ENCODE measurements around the gene GMIP. TPM values are rescaled to one million over a fixed set of nuclear protein-coding genes. Genes with fewer than 3 reads are reported as not detected.

Gene GMIP
- total and polyA plus RNA-seq, 2 of the 13 experiments (the other 11 are each of a cell fraction or from before 2014, with no cell fraction given) = 1.5 to 1.8 TPM

DNA sequence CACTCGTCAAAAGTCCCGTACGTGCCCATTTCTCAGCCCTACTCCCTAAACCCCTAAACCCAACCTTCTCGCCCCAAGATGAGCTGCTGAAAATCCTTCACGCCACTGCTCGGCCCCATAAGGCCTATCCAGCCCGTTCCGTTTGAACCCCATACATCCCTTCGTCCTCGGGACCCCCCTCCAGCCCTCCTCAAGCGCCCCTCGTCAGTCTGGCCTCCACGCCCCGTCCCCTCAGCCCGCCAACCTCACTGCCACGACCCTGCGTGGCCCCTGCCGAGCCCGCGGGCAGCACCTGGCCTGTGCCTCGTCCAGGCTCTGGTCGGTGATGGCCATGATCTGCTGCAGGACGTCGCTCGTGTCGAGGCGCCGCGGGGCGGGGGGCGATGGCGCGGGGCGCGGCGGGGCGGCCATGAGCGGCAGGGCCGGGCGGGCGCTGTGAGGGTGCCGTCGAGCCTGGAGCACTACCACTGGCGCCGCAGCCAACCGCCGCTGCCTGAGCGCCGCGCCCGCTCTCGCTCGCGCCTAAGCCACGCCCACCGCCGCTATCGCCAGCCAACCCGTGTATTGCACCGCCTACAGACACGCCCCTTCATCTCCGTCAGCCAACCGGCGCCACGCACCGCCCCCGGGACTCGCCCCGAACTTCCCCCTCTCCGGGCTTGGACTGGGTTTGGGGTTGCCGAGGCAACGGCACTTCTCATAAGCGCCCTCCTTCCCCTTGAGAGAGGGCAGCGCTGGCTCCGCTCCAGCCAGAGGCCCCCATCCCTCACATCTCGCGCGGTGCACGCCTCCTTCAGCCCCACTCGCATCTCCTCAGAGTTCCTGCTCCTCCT, 25.0 kb downstream of the GMIP start, which contains the start of gene PBX4:
Gene PBX4 (minus strand): TSS at position 469 of the 833 bp plus-strand sequence. CDS start 58 bp downstream, at position 411.
- H2AFZ ChIP-seq (ENCODE audit: low read length) = no peak within 1 kb of the TSS

More for the DNA sequence above, 25.0 kb downstream of the GMIP start, which contains the start of gene PBX4:
- Histone ChIP-seq H3K4me3 (replicated peaks in 1 of 3; ENCODE audit: insufficient read depth in 1 of 3, low read depth in 2 of 3, low read length in 3 of 3) (no peak within 1 kb of the TSS), H3K4me1 (ENCODE audit: insufficient read depth, low read length) (peaks cover 24% of the 10 kb centered on the region), H3K9me3 (ENCODE audit: low read length) (no peaks in the 10 kb centered on the region), H3K9ac (ENCODE audit: insufficient read depth, low read depth, low read length) (no peak within 1 kb of the TSS), H3K79me2 (ENCODE audit: insufficient read depth, low read length) (no peaks in the 10 kb centered on the region), H4K20me1 (ENCODE audit: insufficient read depth, low read length) (no peaks in the 10 kb centered on the region), H3K27ac (ENCODE audit: extremely low read length, insufficient read depth, low read length) (no peak within 1 kb of the TSS), H3K27me3 (ENCODE audit: control insufficient read depth in 1 of 2, insufficient read depth in 2 of 2, low read length in 2 of 2) (peaks cover 0 to 3% of the 10 kb centered on the region in 2 experiments; a peak in 2 of 5 replicates), H3K36me3 (replicated peaks in 1 of 2; ENCODE audit: control insufficient read depth in 1 of 2, insufficient read depth in 2 of 2, low read length in 2 of 2) (no peaks in the 10 kb centered on the region), H3K4me2 (ENCODE audit: low read depth, low read length) (no peak within 1 kb of the TSS)
- ChIA-PET POLR2A (no interaction called here), CTCF (ENCODE audit: low intra/inter-chr PET ratio, low total read pairs) (no interaction called here)
- WGBS (ENCODE audit: low lambda C conversion rate) = 80% methylated on average over 65 of the region's 80 CpGs
- BruUV-seq (replicated peaks) = no TSS peak
- DNase-seq (ENCODE audit: low spot score) (no peak), FAIRE-seq (no peak), ATAC-seq (no peak)
- in situ Hi-C loops (cut with HindIII; ENCODE audit: extremely low pct_ligation_motif_present, low pct_unique_long_range_greater_than_20kb) = no loop called here
- intact Hi-C loops (cut with micrococcal nuclease; ENCODE audit: unreplicated experiment) = no loop called here
- TF ChIP-seq ZNF672 (CRISPR knock-in tag; IDR thresholded peaks at IDR 0.05) (no peak), ZNF234 (CRISPR knock-in tag; conservative IDR thresholded peaks at IDR 0.05) (no peak), CBX5 (CRISPR knock-in tag; IDR thresholded peaks at IDR 0.05; ENCODE audit: borderline replicate concordance) (no peak), ZNF768 (CRISPR knock-in tag; IDR thresholded peaks at IDR 0.05) (no peak), IKZF1 (IDR thresholded peaks at IDR 0.05) (no peak), HNF4A (CRISPR knock-in tag; IDR thresholded peaks at IDR 0.05) (no peak), TEAD2 (CRISPR knock-in tag; IDR thresholded peaks at IDR 0.05) (no peak), NONO (IDR thresholded peaks at IDR 0.05) (no peak), NONO (CRISPR knock-in tag; conservative IDR thresholded peaks at IDR 0.05) (no peak), ZNF562 (CRISPR knock-in tag; IDR thresholded peaks at IDR 0.05; ENCODE audit: borderline replicate concordance) (no peak), HMG20B (CRISPR knock-in tag; conservative IDR thresholded peaks at IDR 0.05) (no peak), ZNF780A (CRISPR knock-in tag; IDR thresholded peaks at IDR 0.05) (no peak)
- TF ChIP-seq, protein P1, sequence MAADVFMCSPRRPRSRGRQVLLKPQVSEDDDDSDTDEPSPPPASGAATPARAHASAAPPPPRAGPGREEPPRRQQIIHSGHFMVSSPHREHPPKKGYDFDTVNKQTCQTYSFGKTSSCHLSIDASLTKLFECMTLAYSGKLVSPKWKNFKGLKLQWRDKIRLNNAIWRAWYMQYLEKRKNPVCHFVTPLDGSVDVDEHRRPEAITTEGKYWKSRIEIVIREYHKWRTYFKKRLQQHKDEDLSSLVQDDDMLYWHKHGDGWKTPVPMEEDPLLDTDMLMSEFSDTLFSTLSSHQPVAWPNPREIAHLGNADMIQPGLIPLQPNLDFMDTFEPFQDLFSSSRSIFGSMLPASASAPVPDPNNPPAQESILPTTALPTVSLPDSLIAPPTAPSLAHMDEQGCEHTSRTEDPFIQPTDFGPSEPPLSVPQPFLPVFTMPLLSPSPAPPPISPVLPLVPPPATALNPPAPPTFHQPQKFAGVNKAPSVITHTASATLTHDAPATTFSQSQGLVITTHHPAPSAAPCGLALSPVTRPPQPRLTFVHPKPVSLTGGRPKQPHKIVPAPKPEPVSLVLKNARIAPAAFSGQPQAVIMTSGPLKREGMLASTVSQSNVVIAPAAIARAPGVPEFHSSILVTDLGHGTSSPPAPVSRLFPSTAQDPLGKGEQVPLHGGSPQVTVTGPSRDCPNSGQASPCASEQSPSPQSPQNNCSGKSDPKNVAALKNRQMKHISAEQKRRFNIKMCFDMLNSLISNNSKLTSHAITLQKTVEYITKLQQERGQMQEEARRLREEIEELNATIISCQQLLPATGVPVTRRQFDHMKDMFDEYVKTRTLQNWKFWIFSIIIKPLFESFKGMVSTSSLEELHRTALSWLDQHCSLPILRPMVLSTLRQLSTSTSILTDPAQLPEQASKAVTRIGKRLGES (CRISPR knock-in tag; IDR thresholded peaks at IDR 0.05; ENCODE audit: borderline replicate concordance) = no peak
- TF ChIP-seq, protein P2, sequence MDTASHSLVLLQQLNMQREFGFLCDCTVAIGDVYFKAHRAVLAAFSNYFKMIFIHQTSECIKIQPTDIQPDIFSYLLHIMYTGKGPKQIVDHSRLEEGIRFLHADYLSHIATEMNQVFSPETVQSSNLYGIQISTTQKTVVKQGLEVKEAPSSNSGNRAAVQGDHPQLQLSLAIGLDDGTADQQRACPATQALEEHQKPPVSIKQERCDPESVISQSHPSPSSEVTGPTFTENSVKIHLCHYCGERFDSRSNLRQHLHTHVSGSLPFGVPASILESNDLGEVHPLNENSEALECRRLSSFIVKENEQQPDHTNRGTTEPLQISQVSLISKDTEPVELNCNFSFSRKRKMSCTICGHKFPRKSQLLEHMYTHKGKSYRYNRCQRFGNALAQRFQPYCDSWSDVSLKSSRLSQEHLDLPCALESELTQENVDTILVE (CRISPR knock-in tag; IDR thresholded peaks at IDR 0.05) = no peak
- TF ChIP-seq, protein P3, sequence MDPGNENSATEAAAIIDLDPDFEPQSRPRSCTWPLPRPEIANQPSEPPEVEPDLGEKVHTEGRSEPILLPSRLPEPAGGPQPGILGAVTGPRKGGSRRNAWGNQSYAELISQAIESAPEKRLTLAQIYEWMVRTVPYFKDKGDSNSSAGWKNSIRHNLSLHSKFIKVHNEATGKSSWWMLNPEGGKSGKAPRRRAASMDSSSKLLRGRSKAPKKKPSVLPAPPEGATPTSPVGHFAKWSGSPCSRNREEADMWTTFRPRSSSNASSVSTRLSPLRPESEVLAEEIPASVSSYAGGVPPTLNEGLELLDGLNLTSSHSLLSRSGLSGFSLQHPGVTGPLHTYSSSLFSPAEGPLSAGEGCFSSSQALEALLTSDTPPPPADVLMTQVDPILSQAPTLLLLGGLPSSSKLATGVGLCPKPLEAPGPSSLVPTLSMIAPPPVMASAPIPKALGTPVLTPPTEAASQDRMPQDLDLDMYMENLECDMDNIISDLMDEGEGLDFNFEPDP (CRISPR knock-in tag; conservative IDR thresholded peaks at IDR 0.05) = no peak

All from HepG2 (cell line).